Measurements from ENCODE around the gene GSE1.
A peak's percentile ranks its signal among the peaks of the same experiment; 100 is the strongest.

Gene GSE1

GRCh38 chr16:85697431-85697830 lies 84.3 kb downstream of the GSE1 start:
- DNase-seq (ENCODE audit: low read depth in 2 of 3, low spot score in 2 of 3) = no peak

GRCh38 chr16:85698459-85698891 lies 85.4 kb downstream of the GSE1 start:
- DNase-seq (ENCODE audit: low read depth in 2 of 3, low spot score in 2 of 3) = no peak

- no peak for DNase-seq (ENCODE audit: low read depth in 2 of 3, low spot score in 2 of 3)
These were observed 85.9 kb downstream of the GSE1 start for GRCh38 chr16:85698935-85699558.

GRCh38 chr16:85699628-85700027 lies 86.5 kb downstream of the GSE1 start:
- no peak for DNase-seq (ENCODE audit: low read depth in 2 of 3, low spot score in 2 of 3)

GRCh38 chr16:85704011-85704410 lies 90.9 kb downstream of the GSE1 start:
- DNase-seq (ENCODE audit: low read depth in 2 of 3, low spot score in 2 of 3) = no peak

GRCh38 chr16:85704900-85705846 lies 92.1 kb downstream of the GSE1 start:
- DNase-seq (ENCODE audit: low read depth in 2 of 3, low spot score in 2 of 3) = no peak

GRCh38 chr16:85706449-85707034 lies 93.4 kb downstream of the GSE1 start:
- DNase-seq (ENCODE audit: low read depth in 2 of 3, low spot score in 2 of 3) = no peak

- DNase-seq (ENCODE audit: low read depth in 2 of 3, low spot score in 2 of 3) = no peak
These were observed 94.5 kb downstream of the GSE1 start for GRCh38 chr16:85707528-85708095.

GRCh38 chr16:85708338-85708737 lies 95.2 kb downstream of the GSE1 start:
- DNase-seq (ENCODE audit: low read depth in 2 of 3, low spot score in 2 of 3) = no peak

- no peak for DNase-seq (ENCODE audit: low read depth in 2 of 3, low spot score in 2 of 3)
These were observed 96.9 kb downstream of the GSE1 start for GRCh38 chr16:85709766-85710585.

- DNase-seq (ENCODE audit: low read depth in 2 of 3, low spot score in 2 of 3) = no peak
These were observed 97.6 kb downstream of the GSE1 start for GRCh38 chr16:85710732-85711131.

GRCh38 chr16:85711982-85712587 lies 99.0 kb downstream of the GSE1 start:
- no peak for DNase-seq (ENCODE audit: low read depth in 2 of 3, low spot score in 2 of 3)

GRCh38 chr16:85712801-85713200 lies 99.7 kb downstream of the GSE1 start:
- DNase-seq (ENCODE audit: low read depth in 2 of 3, low spot score in 2 of 3) = no peak

- no peak for DNase-seq (ENCODE audit: low read depth in 2 of 3, low spot score in 2 of 3)
These were observed 102.3 kb downstream of the GSE1 start for GRCh38 chr16:85715169-85716021.

- DNase-seq (ENCODE audit: low read depth in 2 of 3, low spot score in 2 of 3) = no peak
These were observed 103.0 kb downstream of the GSE1 start for GRCh38 chr16:85716022-85716679.

- DNase-seq (ENCODE audit: low read depth in 2 of 3, low spot score in 2 of 3) = no peak
These were observed 103.5 kb downstream of the GSE1 start for GRCh38 chr16:85716680-85717038.

- peak in 2 of 3 experiments; percentile 9 to 60 for DNase-seq (ENCODE audit: low read depth in 2 of 3, low spot score in 2 of 3)
These were observed 104.5 kb downstream of the GSE1 start for GRCh38 chr16:85717393-85718152.

GRCh38 chr16:85718153-85718477 lies 105.0 kb downstream of the GSE1 start:
- DNase-seq (ENCODE audit: low read depth in 2 of 3, low spot score in 2 of 3) = no peak

Data from activated CD8-positive, alpha-beta memory T cell treated with anti-CD3 and anti-CD28 coated beads for 48 hours (primary cell).